GM12872 (cell line): ENCODE results near the gene GJA9.

Experiments
- CTCF ChIP-seq: IDR thresholded peaks from 3 replicates; pipeline ENCODE4 v1.5.1; 2011; ENCODE audit warnings: low read depth, mild to moderate bottlenecking, low read length, moderate library complexity; ENCODE audit not compliant: insufficient read depth

The GJA9 gene

GRCh38 chr1:38917772-38918171 lies 36.4 kb upstream of the GJA9 start:
- TF ChIP-seq CTCF: no peak

DNA sequence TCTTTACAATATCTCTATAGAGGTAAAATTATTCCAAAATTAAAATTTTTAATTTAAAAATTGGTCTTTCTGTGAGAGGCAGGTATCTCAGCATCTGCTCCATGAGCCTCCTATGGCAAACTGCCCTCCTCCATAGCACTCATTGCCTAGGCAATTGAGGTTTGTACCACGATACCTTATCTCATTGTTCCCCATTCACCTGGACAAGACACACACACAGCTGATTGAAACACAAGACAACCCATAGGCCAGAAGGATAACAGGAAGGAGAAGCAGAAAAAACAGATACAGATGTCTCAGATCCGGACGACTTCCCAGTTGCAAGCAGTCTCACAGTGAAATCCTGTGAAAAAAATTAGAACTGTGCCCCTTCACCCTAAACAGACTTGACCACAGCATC lies 36.0 kb upstream of the GJA9 start:
- no peak for TF ChIP-seq CTCF

DNA sequence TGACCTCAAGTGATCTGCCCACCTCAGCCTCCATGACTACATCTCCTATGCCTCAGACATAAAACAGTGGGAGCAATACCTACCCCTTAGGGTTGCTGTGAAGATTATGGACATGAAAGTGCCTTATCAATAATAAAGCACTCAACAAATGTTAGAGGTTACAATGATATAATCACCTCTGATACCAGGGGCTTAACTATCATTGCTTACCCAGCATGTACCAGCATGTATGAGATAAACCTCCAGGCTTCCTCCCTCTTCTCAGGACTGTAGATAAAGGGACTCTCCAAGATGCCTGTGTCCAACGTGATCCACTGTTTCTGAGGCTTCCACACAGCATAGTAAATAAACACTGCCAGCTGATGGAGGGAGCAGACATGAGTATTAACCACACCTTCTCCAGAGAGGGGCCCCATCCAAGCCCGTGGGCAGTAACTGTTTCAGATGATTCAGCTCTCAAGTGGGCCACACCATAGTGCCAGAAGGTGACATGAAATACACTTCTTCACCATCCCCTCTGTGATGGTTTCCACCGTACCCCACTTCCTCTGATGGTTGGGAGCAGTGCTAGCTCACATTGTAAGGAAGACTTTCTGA lies 34.1 kb upstream of the GJA9 start:
- TF ChIP-seq CTCF: no peak

DNA sequence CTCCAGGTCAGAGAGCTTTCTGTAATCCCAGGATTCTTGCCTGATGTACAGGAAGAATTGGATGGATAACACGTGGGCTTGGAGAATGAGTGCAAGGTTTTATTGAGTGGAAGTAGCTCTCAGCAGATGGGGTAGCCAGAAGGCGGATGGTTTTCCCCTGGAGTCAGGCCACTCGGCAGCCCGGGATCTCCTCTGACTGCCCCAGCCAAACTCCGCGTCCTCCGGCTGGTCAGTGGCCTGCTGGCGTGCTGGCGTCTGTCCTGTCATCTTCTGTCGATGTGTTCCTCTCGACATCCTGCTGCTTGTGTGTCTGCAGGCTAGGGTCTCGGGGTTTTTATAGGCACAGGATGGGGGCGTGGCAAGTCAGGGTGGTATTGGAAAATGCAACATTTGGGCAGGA lies 27.4 kb upstream of the GJA9 start:
- no peak for TF ChIP-seq CTCF

DNA sequence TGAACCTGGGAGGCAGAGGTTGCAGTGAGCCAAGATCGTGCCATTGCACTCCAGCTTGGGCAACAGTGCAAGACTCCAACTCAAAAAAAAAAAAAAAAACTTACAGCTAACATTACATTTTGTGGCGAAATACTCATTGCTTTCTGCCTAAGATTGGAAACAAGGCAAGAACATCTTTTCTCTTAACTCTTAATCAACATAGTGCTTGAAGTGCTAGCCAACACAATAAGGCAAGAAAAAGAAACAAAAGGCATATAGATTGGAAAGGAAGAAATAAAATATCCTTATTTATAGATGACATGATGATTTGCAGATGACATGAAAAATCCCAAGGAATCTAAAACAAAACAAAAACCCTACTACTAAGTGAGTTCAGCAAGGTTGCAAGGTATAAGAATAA lies 24.6 kb upstream of the GJA9 start:
- TF ChIP-seq CTCF: no peak

- TF ChIP-seq CTCF: no peak
Observed at GRCh38 chr1:38899560-38899959, 18.2 kb upstream of the GJA9 start.

DNA sequence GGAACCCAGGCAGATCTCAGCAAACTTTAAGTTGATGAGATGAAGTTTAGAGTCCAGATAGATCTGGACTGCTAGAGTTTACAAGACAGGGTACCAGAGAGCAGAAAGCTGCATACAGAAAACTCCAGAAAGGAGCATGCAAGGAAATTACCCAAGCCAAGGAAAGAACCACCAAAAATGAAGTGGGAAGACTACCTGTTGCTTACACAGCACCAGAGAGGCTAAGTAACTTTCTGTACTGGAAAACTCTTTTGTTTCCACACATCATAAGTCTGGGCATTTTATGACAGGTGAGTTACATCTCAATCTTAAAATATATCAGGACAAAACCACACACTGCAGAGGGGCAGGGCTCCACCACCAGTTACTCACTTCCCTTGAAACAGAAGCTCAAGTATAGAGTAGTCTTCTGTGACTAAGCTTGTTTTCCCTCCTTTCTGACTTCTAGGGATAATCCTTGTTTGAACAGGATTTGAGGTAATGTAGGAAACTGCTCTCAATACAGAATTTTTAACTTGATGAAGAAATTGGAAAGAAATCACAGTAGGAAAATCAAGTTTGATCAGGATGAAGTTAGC lies 17.4 kb upstream of the GJA9 start:
- TF ChIP-seq CTCF: no peak
